BLaER1 (cell line): ENCODE data around the gene TBX3.
"Not testable (repeated sequence)": the region's sequence is repeated elsewhere in the genome, so short reads cannot be mapped to it uniquely, and the experiment has no call there.

Experiments
- H3K27ac ChIP-seq: shearing (Covaris generic); formaldehyde crosslinking; 2 replicates; pipeline ENCODE4 v1.8.1; 2022
- H3K27me3 ChIP-seq: shearing (Covaris generic); formaldehyde crosslinking; 2 replicates; pipeline ENCODE4 v1.8.1; 2022
- H3K36me3 ChIP-seq: shearing (Covaris generic); formaldehyde crosslinking; 2 replicates; pipeline ENCODE4 v1.8.1; 2022
- H3K4me1 ChIP-seq: shearing (Covaris generic); formaldehyde crosslinking; 2 replicates; pipeline ENCODE4 v1.8.1; 2022
- H3K4me2 ChIP-seq: shearing (Covaris generic); formaldehyde crosslinking; 2 replicates; pipeline ENCODE4 v1.8.1; 2022
- H3K4me3 ChIP-seq: shearing (Covaris generic); formaldehyde crosslinking; 2 replicates; pipeline ENCODE4 v1.8.1; 2022
- H3K9ac ChIP-seq: shearing (Covaris generic); formaldehyde crosslinking; 2 replicates; pipeline ENCODE4 v1.8.1; 2022
- H3K9me3 ChIP-seq: shearing (Covaris generic); formaldehyde crosslinking; 2 replicates; pipeline ENCODE4 v1.8.1; 2022
- H4K20me1 ChIP-seq: shearing (Covaris generic); formaldehyde crosslinking; 2 replicates; pipeline ENCODE4 v1.8.1; 2022
- Cebpa-rat ChIP-seq: shearing (Covaris generic); IDR thresholded peaks from 2 replicates; pipeline ENCODE4 v1.8.1; 2022

The TBX3 gene

GRCh38 chr12:114709112-114709511 is 25.1 kb upstream of the TBX3 start:
- no peak overlapping the region for H3K27ac ChIP-seq
- TF ChIP-seq Cebpa-rat, result no peak
- H3K9ac ChIP-seq, result no peak overlapping the region
- peaks cover 6% of the 10 kb centered on the region; the same call in 1 of the 2 replicates for H3K9me3 ChIP-seq
- no peaks in the 10 kb centered on the region for H3K36me3 ChIP-seq
- peaks cover 19% of the 10 kb centered on the region for H3K27me3 ChIP-seq
- peaks cover 9% of the 10 kb centered on the region for H3K4me1 ChIP-seq
- H4K20me1 ChIP-seq, result no peaks in the 10 kb centered on the region; the same call in 1 of the 2 replicates
- no peak overlapping the region for H3K4me2 ChIP-seq
- H3K4me3 ChIP-seq, result no peak overlapping the region

- not testable (repeated sequence) for H3K36me3 ChIP-seq, H3K4me2 ChIP-seq, H4K20me1 ChIP-seq, H3K9ac ChIP-seq, H3K4me1 ChIP-seq, H3K9me3 ChIP-seq, H3K27ac ChIP-seq, H3K4me3 ChIP-seq
- H3K27me3 ChIP-seq, result peaks cover 24% of the 10 kb centered on the region
Observed at GRCh38 chr12:114708598-114708997, 24.6 kb upstream of the TBX3 start.

- peaks cover 60% of the 10 kb centered on the region for H3K27me3 ChIP-seq
- no peak overlapping the region for H3K4me2 ChIP-seq
- TF ChIP-seq Cebpa-rat, result no peak
Observed at GRCh38 chr12:114704096-114704495, 20.1 kb upstream of the TBX3 start.

GRCh38 chr12:114703060-114703493 is 19.1 kb upstream of the TBX3 start:
- Histone ChIP-seq H3K9me3 (no peaks in the 10 kb centered on the region), H3K4me3 (no peak overlapping the region), H3K36me3 (no peaks in the 10 kb centered on the region), H4K20me1 (peaks cover 48% of the 10 kb centered on the region), H3K27ac (no peak overlapping the region), H3K9ac (no peak overlapping the region), H3K27me3 (peaks cover 71% of the 10 kb centered on the region), H3K4me2 (peak overlapping the region; percentile 12), H3K4me1 (peaks cover 21% of the 10 kb centered on the region)
- TF ChIP-seq Cebpa-rat, result no peak

More at GRCh38 chr12:114704096-114704495, 20.1 kb upstream of the TBX3 start:
- H3K4me1 ChIP-seq, result peaks cover 21% of the 10 kb centered on the region
- H3K4me3 ChIP-seq, result no peak overlapping the region
- H4K20me1 ChIP-seq, result peaks cover 38% of the 10 kb centered on the region
- no peak overlapping the region for H3K9ac ChIP-seq
- no peak overlapping the region for H3K27ac ChIP-seq
- no peaks in the 10 kb centered on the region for H3K36me3 ChIP-seq
- H3K9me3 ChIP-seq, result no peaks in the 10 kb centered on the region

- Histone ChIP-seq H3K27ac (no peak overlapping the region), H4K20me1 (peaks cover 54% of the 10 kb centered on the region), H3K4me2 (peak overlapping the region; percentile 12), H3K4me3 (no peak overlapping the region), H3K27me3 (peaks cover 77% of the 10 kb centered on the region), H3K4me1 (peaks cover 21% of the 10 kb centered on the region), H3K9ac (no peak overlapping the region), H3K9me3 (peaks cover under 1% of the 10 kb centered on the region; the same call in 1 of the 2 replicates), H3K36me3 (no peaks in the 10 kb centered on the region)
- TF ChIP-seq Cebpa-rat, result no peak
Observed at GRCh38 chr12:114702462-114702861, 18.5 kb upstream of the TBX3 start.

- Histone ChIP-seq H3K4me2 (no peak overlapping the region), H3K4me1 (peaks cover 21% of the 10 kb centered on the region), H3K9me3 (peaks cover 8% of the 10 kb centered on the region), H3K27ac (no peak overlapping the region), H3K36me3 (no peaks in the 10 kb centered on the region), H3K4me3 (no peak overlapping the region), H4K20me1 (peaks cover 63% of the 10 kb centered on the region), H3K9ac (no peak overlapping the region), H3K27me3 (peaks cover 86% of the 10 kb centered on the region)
- TF ChIP-seq Cebpa-rat, result no peak
Observed at GRCh38 chr12:114701553-114701952, 17.6 kb upstream of the TBX3 start.

GRCh38 chr12:114701104-114701414 is 17.1 kb upstream of the TBX3 start:
- Histone ChIP-seq H3K4me2 (no peak overlapping the region), H3K36me3 (no peaks in the 10 kb centered on the region), H3K27ac (no peak overlapping the region), H3K9me3 (peaks cover 11% of the 10 kb centered on the region), H4K20me1 (peaks cover 68% of the 10 kb centered on the region), H3K4me3 (no peak overlapping the region), H3K9ac (no peak overlapping the region), H3K4me1 (peaks cover 21% of the 10 kb centered on the region), H3K27me3 (peaks cover 91% of the 10 kb centered on the region)
- no peak for TF ChIP-seq Cebpa-rat

GRCh38 chr12:114700392-114701103 is 16.6 kb upstream of the TBX3 start:
- TF ChIP-seq Cebpa-rat, result no peak
- peaks cover 96% of the 10 kb centered on the region for H3K27me3 ChIP-seq

GRCh38 chr12:114698566-114699163 is 14.7 kb upstream of the TBX3 start:
- Histone ChIP-seq H3K4me2 (no peak overlapping the region), H3K27ac (no peak overlapping the region), H3K9ac (no peak overlapping the region), H3K36me3 (no peaks in the 10 kb centered on the region), H3K4me1 (peaks cover 21% of the 10 kb centered on the region), H3K4me3 (no peak overlapping the region), H4K20me1 (peaks cover 92% of the 10 kb centered on the region), H3K27me3 (peaks cover 100% of the 10 kb centered on the region), H3K9me3 (peaks cover 11% of the 10 kb centered on the region)
- no peak for TF ChIP-seq Cebpa-rat

More at GRCh38 chr12:114700392-114701103, 16.6 kb upstream of the TBX3 start:
- peak overlapping the region; percentile 76 for H3K4me2 ChIP-seq
- peaks cover 21% of the 10 kb centered on the region for H3K4me1 ChIP-seq
- no peak overlapping the region for H3K27ac ChIP-seq
- H3K36me3 ChIP-seq, result no peaks in the 10 kb centered on the region
- peaks cover 11% of the 10 kb centered on the region for H3K9me3 ChIP-seq
- no peak overlapping the region for H3K9ac ChIP-seq
- H3K4me3 ChIP-seq, result peak overlapping the region; percentile 48
- H4K20me1 ChIP-seq, result peaks cover 73% of the 10 kb centered on the region

GRCh38 chr12:114697741-114698565 is 14.0 kb upstream of the TBX3 start:
- peaks cover 17% of the 10 kb centered on the region for H3K4me1 ChIP-seq
- H3K27ac ChIP-seq, result no peak overlapping the region
- TF ChIP-seq Cebpa-rat, result no peak
- H4K20me1 ChIP-seq, result peaks cover 94% of the 10 kb centered on the region
- H3K36me3 ChIP-seq, result no peaks in the 10 kb centered on the region
- peaks cover 100% of the 10 kb centered on the region for H3K27me3 ChIP-seq
- H3K4me2 ChIP-seq, result no peak overlapping the region
- peaks cover 11% of the 10 kb centered on the region for H3K9me3 ChIP-seq
- H3K9ac ChIP-seq, result no peak overlapping the region
- H3K4me3 ChIP-seq, result no peak overlapping the region
